GM12878 (cell line): ENCODE data around the gene HNF4A.
"Not testable (repeated sequence)": the region's sequence is repeated elsewhere in the genome, so short reads cannot be mapped to it uniquely, and the experiment has no call there.

Experiments used
- CHD2 ChIP-seq: IDR thresholded peaks from 2 replicates; pipeline ENCODE4 v1.6.1; 2011; ENCODE audit warnings: low read depth, low read length, improper control_type of control experiment, borderline replicate concordance
- CREM ChIP-seq: IDR thresholded peaks from 2 replicates; pipeline ENCODE4 v1.6.1; 2014; ENCODE audit warnings: antibody characterized with exemption, low read depth
- EP300 ChIP-seq, 2 experiments: fragments of 150-350 bp in 1 of 2; IDR thresholded peaks; 2 replicates each; pipeline ENCODE4 v1.6.1; 2011 to 2012; ENCODE audit warnings: low read depth in 2 of 2, low read length in 2 of 2, borderline replicate concordance in 1 of 2, improper control_type of control experiment in 1 of 2, inconsistent platforms in 1 of 2; ENCODE audit not compliant: control insufficient read depth in 1 of 2
- JUND ChIP-seq: IDR thresholded peaks from 2 replicates; pipeline ENCODE4 v1.6.1; 2012; ENCODE audit warnings: low read depth, mild to moderate bottlenecking, low read length, improper control_type of control experiment, moderate library complexity
- MXI1 ChIP-seq: fragments of 150-350 bp; IDR thresholded peaks from 2 replicates; pipeline ENCODE4 v1.6.1; 2011; ENCODE audit warnings: low read depth, mild to moderate bottlenecking, inconsistent platforms, low read length, improper control_type of control experiment
- NFIC ChIP-seq: IDR thresholded peaks from 2 replicates; pipeline ENCODE4 v1.6.1; 2012; ENCODE audit warnings: low read depth, mild to moderate bottlenecking, inconsistent platforms, low read length, moderate library complexity
- NFYA ChIP-seq: IDR thresholded peaks from 2 replicates; pipeline ENCODE4 v1.6.1; 2011; ENCODE audit warnings: low read depth, mild to moderate bottlenecking, low read length, improper control_type of control experiment, borderline replicate concordance
- TF ChIP-seq, protein P1 (sequence below): fragments of 450-650 bp; IDR thresholded peaks from 2 replicates; pipeline ENCODE4 v1.6.1; 2014; ENCODE audit warnings: mild to moderate bottlenecking
- TF ChIP-seq, protein P2 (sequence below): fragments of 150-350 bp; IDR thresholded peaks from 2 replicates; pipeline ENCODE4 v1.6.1; 2014; ENCODE audit warnings: mild to moderate bottlenecking, low read depth, low read length

DNA sequence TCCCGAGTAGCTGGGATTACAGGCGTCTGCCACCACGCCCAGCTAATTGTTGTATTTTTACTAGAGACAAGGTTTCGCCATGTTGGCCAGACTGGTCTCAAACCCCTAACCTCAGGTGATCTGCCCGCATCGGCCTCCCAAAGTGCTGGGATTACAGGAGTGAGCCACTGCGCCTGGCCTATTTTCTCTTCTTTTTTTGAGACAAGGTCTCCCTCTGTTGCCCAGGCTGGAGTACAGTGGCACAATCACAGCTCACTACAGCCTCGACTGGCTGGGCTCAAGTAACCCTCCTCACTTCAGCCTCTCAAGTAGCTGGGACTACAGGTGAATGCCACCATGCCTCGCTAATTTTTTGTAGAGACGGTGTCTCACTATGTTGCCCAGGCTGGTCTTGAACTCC lies 9.6 kb upstream of the HNF4A start:
- TF ChIP-seq EP300 (IDR thresholded peaks at IDR 0.05; ENCODE audit: borderline replicate concordance in 1 of 2, control insufficient read depth in 1 of 2, low read depth in 2 of 2, low read length in 2 of 2); CREM; JUND; NFIC; NFYA; CHD2; MXI1: not testable (repeated sequence)
- TF ChIP-seq, protein P1, sequence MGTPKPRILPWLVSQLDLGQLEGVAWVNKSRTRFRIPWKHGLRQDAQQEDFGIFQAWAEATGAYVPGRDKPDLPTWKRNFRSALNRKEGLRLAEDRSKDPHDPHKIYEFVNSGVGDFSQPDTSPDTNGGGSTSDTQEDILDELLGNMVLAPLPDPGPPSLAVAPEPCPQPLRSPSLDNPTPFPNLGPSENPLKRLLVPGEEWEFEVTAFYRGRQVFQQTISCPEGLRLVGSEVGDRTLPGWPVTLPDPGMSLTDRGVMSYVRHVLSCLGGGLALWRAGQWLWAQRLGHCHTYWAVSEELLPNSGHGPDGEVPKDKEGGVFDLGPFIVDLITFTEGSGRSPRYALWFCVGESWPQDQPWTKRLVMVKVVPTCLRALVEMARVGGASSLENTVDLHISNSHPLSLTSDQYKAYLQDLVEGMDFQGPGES: not testable (repeated sequence)
- TF ChIP-seq, protein P2, sequence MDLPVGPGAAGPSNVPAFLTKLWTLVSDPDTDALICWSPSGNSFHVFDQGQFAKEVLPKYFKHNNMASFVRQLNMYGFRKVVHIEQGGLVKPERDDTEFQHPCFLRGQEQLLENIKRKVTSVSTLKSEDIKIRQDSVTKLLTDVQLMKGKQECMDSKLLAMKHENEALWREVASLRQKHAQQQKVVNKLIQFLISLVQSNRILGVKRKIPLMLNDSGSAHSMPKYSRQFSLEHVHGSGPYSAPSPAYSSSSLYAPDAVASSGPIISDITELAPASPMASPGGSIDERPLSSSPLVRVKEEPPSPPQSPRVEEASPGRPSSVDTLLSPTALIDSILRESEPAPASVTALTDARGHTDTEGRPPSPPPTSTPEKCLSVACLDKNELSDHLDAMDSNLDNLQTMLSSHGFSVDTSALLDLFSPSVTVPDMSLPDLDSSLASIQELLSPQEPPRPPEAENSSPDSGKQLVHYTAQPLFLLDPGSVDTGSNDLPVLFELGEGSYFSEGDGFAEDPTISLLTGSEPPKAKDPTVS: not testable (repeated sequence)
